GM12801 (cell line): ENCODE measurements around the gene COPS3.

Experiments used
- CTCF ChIP-seq: IDR thresholded peaks from one replicate; pipeline ENCODE4 v1.5.1; 2011; ENCODE audit warnings: control low read depth; ENCODE audit not compliant: insufficient read length; ENCODE audit errors: extremely low read depth

COPS3 gene

GRCh38 chr17:17220529-17220928, 60.5 kb downstream of the COPS3 start:
- TF ChIP-seq CTCF = no peak

- TF ChIP-seq CTCF = no peak
Measured at GRCh38 chr17:17217995-17218394, 63.1 kb downstream of the COPS3 start.

- TF ChIP-seq CTCF = no peak
Measured at GRCh38 chr17:17216776-17217175, 64.3 kb downstream of the COPS3 start.

GRCh38 chr17:17216236-17216635, 64.8 kb downstream of the COPS3 start:
- no peak for TF ChIP-seq CTCF

- no peak for TF ChIP-seq CTCF
Measured at GRCh38 chr17:17215575-17215974, 65.5 kb downstream of the COPS3 start.

GRCh38 chr17:17214646-17215436, 66.2 kb downstream of the COPS3 start:
- TF ChIP-seq CTCF = no peak

- TF ChIP-seq CTCF = no peak
Measured at GRCh38 chr17:17213775-17214174, 67.3 kb downstream of the COPS3 start.
